GM23338 (cell line): ENCODE data around the gene NTRK3. TPM values are rescaled to one million over a fixed set of nuclear protein-coding genes. Genes with fewer than 3 reads are reported as not detected.

Experiments
- ATAC-seq: fragments of 200-7000 bp; cut with Tn5 transposase; 3 replicates; pipeline ENCODE4 v1.9.1; 2020
- DNase-seq: peaks from one replicate; pipeline ENCODE4 v3.0.0-alpha.2; 2015; ENCODE audit warnings: low spot score
- H2AFZ ChIP-seq: fragments of 200-600 bp; sonication (generic); 2 replicates; pipeline ENCODE4 v1.8.0; 2016; ENCODE audit warnings: antibody characterized with exemption, mild to moderate bottlenecking, moderate library complexity
- H3F3A ChIP-seq: fragments of 200-600 bp; sonication (generic); replicated peaks from 2 replicates; pipeline ENCODE4 v1.8.0; 2017; ENCODE audit warnings: antibody characterized with exemption, mixed run types, low read depth
- H3K27ac ChIP-seq: fragments of 200-600 bp; sonication (generic); 2 replicates; pipeline ENCODE4 v1.6.1; 2016; ENCODE audit warnings: low read depth
- H3K27me3 ChIP-seq: fragments of 200-600 bp; sonication (generic); 2 replicates; pipeline ENCODE4 v1.8.0; 2016; ENCODE audit warnings: mild to moderate bottlenecking, mixed run types, moderate library complexity; ENCODE audit not compliant: insufficient read depth
- H3K36me3 ChIP-seq: fragments of 200-600 bp; sonication (generic); 2 replicates; pipeline ENCODE4 v1.8.0; 2016; ENCODE audit warnings: mild to moderate bottlenecking; ENCODE audit not compliant: insufficient read depth
- H3K4me1 ChIP-seq: fragments of 200-600 bp; sonication (generic); 2 replicates; pipeline ENCODE4 v1.8.0; 2016; ENCODE audit warnings: mild to moderate bottlenecking, moderate library complexity; ENCODE audit not compliant: insufficient read depth
- H3K4me2 ChIP-seq: fragments of 200-600 bp; sonication (generic); 2 replicates; pipeline ENCODE4 v1.7.1; 2017; ENCODE audit warnings: mixed run types
- H3K4me3 ChIP-seq: fragments of 200-600 bp; sonication (generic); 2 replicates; pipeline ENCODE4 v1.6.1; 2016; ENCODE audit warnings: mixed run types
- H3K79me2 ChIP-seq: fragments of 200-600 bp; sonication (generic); replicated peaks from 2 replicates; pipeline ENCODE4 v1.8.0; 2017; ENCODE audit warnings: mild to moderate bottlenecking; ENCODE audit not compliant: insufficient read depth
- H3K9me2 ChIP-seq: fragments of 200-600 bp; sonication (generic); 2 replicates; pipeline ENCODE4 v1.8.0; 2017; ENCODE audit not compliant: insufficient read depth
- H4K20me1 ChIP-seq: fragments of 200-600 bp; sonication (generic); replicated peaks from 2 replicates; pipeline ENCODE4 v1.8.0; 2017; ENCODE audit warnings: mild to moderate bottlenecking; ENCODE audit not compliant: insufficient read depth
- H3K27ac Mint-ChIP-seq: 2 replicates; pipeline ENCODE4 v1.8.0; 2020; ENCODE audit warnings: inconsistent platforms, mild to moderate bottlenecking, moderate library complexity, mixed read lengths
- H3K27me3 Mint-ChIP-seq: 3 replicates; pipeline ENCODE4 v1.8.0; 2022; ENCODE audit warnings: low read depth, mild to moderate bottlenecking, moderate library complexity, mixed read lengths, inconsistent platforms; ENCODE audit not compliant: insufficient read depth, poor library complexity
- H3K36me3 Mint-ChIP-seq: 3 replicates; pipeline ENCODE4 v1.8.0; 2021; ENCODE audit warnings: low read depth, mild to moderate bottlenecking, inconsistent platforms, moderate library complexity, mixed read lengths
- H3K4me1 Mint-ChIP-seq: 3 replicates; pipeline ENCODE4 v1.8.0; 2020; ENCODE audit warnings: mild to moderate bottlenecking, inconsistent platforms, mixed read lengths
- H3K4me3 Mint-ChIP-seq: 3 replicates; pipeline ENCODE4 v1.8.0; 2021; ENCODE audit warnings: moderate library complexity, mild to moderate bottlenecking, inconsistent platforms, mixed read lengths
- H3K9me3 Mint-ChIP-seq: 3 replicates; pipeline ENCODE4 v1.8.0; 2020; ENCODE audit warnings: moderate library complexity, mild to moderate bottlenecking, inconsistent platforms, mixed read lengths
- CREB1 ChIP-seq: fragments of 250-450 bp; sonication (Bioruptor Pico); IDR thresholded peaks from 2 replicates; pipeline ENCODE4 v1.5.0; 2020; ENCODE audit warnings: low read depth, mild to moderate bottlenecking, moderate library complexity
- CTCF ChIP-seq, 2 experiments: fragments of 200-600 bp in 1 of 2; sonication (generic) in 1 of 2; conservative IDR thresholded peaks; 2 replicates each; pipeline versions ENCODE4 v1.5.1 to v1.6.1; 2016 to 2017; ENCODE audit warnings: antibody characterized with exemption in 2 of 2, low read depth in 2 of 2, mild to moderate bottlenecking in 2 of 2, moderate library complexity in 1 of 2
- EZH2 ChIP-seq: fragments of 200-600 bp; sonication (generic); IDR thresholded peaks from one replicate; pipeline ENCODE4 v1.8.0; 2017; ENCODE audit warnings: antibody characterized with exemption, mild to moderate bottlenecking, low read depth; ENCODE audit not compliant: unreplicated experiment
- EZH2phosphoT487 ChIP-seq: fragments of 200-600 bp; sonication (generic); IDR thresholded peaks from one replicate; pipeline ENCODE4 v1.8.1; 2018; ENCODE audit warnings: antibody characterized with exemption; ENCODE audit not compliant: unreplicated experiment
- JUNB ChIP-seq: IDR thresholded peaks from one replicate; pipeline ENCODE4 v1.6.1; 2016; ENCODE audit warnings: antibody characterized with exemption; ENCODE audit not compliant: unreplicated experiment
- NANOG ChIP-seq: IDR thresholded peaks from 2 replicates; pipeline ENCODE4 v1.6.1; 2016; ENCODE audit warnings: antibody characterized with exemption, borderline replicate concordance
- POLR2AphosphoS5 ChIP-seq: IDR thresholded peaks from 2 replicates; pipeline ENCODE4 v1.6.1; 2016; ENCODE audit warnings: antibody characterized with exemption, low read depth
- STAT1 ChIP-seq: IDR thresholded peaks from one replicate; pipeline ENCODE4 v1.6.1; 2016; ENCODE audit warnings: antibody characterized with exemption; ENCODE audit not compliant: unreplicated experiment
- ZNF331 ChIP-seq: fragments of 250-450 bp; sonication (Bioruptor Pico); IDR thresholded peaks from 2 replicates; pipeline ENCODE4 v1.5.0; 2020; ENCODE audit warnings: low read depth, mild to moderate bottlenecking, moderate library complexity
- polyA plus RNA-seq: library from polyadenylated mRNA; unstranded; fragments of >200 nt; fragmentation: Nextera tagmentation; extraction: Ambion mirVana; gene quantifications from 2 replicates; pipeline ENCODE4 v1.2.1, GENCODE V29; 2016
- total RNA-seq: library from RNA; depleted of rRNA; stranded (reverse); fragments of >200 nt; shearing (Covaris generic); gene quantifications from 2 replicates; pipeline ENCODE4 v1.2.3, GENCODE V29; 2014
- TF ChIP-seq, protein P1 (sequence below): IDR thresholded peaks from one replicate; pipeline ENCODE4 v1.6.1; 2018; ENCODE audit warnings: antibody characterized with exemption; ENCODE audit not compliant: unreplicated experiment
- TF ChIP-seq, protein P2 (sequence below): fragments of 250-450 bp; sonication (Bioruptor Pico); IDR thresholded peaks from 2 replicates; pipeline ENCODE4 v1.5.0; 2020; ENCODE audit warnings: mild to moderate bottlenecking, moderate library complexity

NTRK3 gene
- total and polyA plus RNA-seq, 2 experiments from 2014 or later: 3.1 to 5.3 TPM

DNA sequence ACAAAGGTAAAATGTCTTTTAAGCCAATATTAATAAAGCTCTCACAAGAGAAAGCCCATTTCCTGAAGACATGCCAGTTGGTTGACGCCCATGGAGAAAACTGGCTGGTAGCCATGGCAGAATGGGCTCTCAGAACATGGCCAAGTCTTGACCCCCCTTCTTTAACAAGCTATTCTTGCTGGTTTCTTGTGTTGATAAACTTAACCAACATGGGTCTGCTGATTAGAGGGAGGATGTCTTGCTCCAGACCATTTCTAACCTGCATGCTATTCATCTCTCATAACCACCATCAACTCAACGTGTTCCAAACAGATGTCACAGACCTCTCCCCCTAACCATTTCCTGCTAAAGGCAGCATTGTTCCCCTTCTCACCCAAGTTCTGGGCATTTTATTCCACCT, 25.7 kb downstream of the NTRK3 start:
- H3K9me3 Mint-ChIP-seq: no peaks in the 10 kb centered on the region; the same call in 2 of the 3 replicates

More for the DNA sequence above, 25.7 kb downstream of the NTRK3 start:
- Histone ChIP-seq H2AFZ (no peak overlapping the region), H4K20me1 (no peaks in the 10 kb centered on the region), H3K27ac (no peak overlapping the region), H3K4me1 (peaks cover 5% of the 10 kb centered on the region; the same call in 1 of the 2 replicates), H3K36me3 (no peaks in the 10 kb centered on the region), H3F3A (no peaks in the 10 kb centered on the region), H3K27me3 (no peaks in the 10 kb centered on the region), H3K4me3 (no peak overlapping the region), H3K9me2 (peaks cover 22% of the 10 kb centered on the region), H3K4me2 (no peak overlapping the region), H3K79me2 (no peaks in the 10 kb centered on the region)
- peaks cover 5% of the 10 kb centered on the region for H3K27me3 Mint-ChIP-seq
- DNase-seq (no peak), ATAC-seq (no peak)
- H3K27ac Mint-ChIP-seq: no peak overlapping the region
- H3K36me3 Mint-ChIP-seq: no peaks in the 10 kb centered on the region
- TF ChIP-seq STAT1: no peak
- TF ChIP-seq, protein P1, sequence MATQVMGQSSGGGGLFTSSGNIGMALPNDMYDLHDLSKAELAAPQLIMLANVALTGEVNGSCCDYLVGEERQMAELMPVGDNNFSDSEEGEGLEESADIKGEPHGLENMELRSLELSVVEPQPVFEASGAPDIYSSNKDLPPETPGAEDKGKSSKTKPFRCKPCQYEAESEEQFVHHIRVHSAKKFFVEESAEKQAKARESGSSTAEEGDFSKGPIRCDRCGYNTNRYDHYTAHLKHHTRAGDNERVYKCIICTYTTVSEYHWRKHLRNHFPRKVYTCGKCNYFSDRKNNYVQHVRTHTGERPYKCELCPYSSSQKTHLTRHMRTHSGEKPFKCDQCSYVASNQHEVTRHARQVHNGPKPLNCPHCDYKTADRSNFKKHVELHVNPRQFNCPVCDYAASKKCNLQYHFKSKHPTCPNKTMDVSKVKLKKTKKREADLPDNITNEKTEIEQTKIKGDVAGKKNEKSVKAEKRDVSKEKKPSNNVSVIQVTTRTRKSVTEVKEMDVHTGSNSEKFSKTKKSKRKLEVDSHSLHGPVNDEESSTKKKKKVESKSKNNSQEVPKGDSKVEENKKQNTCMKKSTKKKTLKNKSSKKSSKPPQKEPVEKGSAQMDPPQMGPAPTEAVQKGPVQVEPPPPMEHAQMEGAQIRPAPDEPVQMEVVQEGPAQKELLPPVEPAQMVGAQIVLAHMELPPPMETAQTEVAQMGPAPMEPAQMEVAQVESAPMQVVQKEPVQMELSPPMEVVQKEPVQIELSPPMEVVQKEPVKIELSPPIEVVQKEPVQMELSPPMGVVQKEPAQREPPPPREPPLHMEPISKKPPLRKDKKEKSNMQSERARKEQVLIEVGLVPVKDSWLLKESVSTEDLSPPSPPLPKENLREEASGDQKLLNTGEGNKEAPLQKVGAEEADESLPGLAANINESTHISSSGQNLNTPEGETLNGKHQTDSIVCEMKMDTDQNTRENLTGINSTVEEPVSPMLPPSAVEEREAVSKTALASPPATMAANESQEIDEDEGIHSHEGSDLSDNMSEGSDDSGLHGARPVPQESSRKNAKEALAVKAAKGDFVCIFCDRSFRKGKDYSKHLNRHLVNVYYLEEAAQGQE: no peak
- TF ChIP-seq, protein P2, sequence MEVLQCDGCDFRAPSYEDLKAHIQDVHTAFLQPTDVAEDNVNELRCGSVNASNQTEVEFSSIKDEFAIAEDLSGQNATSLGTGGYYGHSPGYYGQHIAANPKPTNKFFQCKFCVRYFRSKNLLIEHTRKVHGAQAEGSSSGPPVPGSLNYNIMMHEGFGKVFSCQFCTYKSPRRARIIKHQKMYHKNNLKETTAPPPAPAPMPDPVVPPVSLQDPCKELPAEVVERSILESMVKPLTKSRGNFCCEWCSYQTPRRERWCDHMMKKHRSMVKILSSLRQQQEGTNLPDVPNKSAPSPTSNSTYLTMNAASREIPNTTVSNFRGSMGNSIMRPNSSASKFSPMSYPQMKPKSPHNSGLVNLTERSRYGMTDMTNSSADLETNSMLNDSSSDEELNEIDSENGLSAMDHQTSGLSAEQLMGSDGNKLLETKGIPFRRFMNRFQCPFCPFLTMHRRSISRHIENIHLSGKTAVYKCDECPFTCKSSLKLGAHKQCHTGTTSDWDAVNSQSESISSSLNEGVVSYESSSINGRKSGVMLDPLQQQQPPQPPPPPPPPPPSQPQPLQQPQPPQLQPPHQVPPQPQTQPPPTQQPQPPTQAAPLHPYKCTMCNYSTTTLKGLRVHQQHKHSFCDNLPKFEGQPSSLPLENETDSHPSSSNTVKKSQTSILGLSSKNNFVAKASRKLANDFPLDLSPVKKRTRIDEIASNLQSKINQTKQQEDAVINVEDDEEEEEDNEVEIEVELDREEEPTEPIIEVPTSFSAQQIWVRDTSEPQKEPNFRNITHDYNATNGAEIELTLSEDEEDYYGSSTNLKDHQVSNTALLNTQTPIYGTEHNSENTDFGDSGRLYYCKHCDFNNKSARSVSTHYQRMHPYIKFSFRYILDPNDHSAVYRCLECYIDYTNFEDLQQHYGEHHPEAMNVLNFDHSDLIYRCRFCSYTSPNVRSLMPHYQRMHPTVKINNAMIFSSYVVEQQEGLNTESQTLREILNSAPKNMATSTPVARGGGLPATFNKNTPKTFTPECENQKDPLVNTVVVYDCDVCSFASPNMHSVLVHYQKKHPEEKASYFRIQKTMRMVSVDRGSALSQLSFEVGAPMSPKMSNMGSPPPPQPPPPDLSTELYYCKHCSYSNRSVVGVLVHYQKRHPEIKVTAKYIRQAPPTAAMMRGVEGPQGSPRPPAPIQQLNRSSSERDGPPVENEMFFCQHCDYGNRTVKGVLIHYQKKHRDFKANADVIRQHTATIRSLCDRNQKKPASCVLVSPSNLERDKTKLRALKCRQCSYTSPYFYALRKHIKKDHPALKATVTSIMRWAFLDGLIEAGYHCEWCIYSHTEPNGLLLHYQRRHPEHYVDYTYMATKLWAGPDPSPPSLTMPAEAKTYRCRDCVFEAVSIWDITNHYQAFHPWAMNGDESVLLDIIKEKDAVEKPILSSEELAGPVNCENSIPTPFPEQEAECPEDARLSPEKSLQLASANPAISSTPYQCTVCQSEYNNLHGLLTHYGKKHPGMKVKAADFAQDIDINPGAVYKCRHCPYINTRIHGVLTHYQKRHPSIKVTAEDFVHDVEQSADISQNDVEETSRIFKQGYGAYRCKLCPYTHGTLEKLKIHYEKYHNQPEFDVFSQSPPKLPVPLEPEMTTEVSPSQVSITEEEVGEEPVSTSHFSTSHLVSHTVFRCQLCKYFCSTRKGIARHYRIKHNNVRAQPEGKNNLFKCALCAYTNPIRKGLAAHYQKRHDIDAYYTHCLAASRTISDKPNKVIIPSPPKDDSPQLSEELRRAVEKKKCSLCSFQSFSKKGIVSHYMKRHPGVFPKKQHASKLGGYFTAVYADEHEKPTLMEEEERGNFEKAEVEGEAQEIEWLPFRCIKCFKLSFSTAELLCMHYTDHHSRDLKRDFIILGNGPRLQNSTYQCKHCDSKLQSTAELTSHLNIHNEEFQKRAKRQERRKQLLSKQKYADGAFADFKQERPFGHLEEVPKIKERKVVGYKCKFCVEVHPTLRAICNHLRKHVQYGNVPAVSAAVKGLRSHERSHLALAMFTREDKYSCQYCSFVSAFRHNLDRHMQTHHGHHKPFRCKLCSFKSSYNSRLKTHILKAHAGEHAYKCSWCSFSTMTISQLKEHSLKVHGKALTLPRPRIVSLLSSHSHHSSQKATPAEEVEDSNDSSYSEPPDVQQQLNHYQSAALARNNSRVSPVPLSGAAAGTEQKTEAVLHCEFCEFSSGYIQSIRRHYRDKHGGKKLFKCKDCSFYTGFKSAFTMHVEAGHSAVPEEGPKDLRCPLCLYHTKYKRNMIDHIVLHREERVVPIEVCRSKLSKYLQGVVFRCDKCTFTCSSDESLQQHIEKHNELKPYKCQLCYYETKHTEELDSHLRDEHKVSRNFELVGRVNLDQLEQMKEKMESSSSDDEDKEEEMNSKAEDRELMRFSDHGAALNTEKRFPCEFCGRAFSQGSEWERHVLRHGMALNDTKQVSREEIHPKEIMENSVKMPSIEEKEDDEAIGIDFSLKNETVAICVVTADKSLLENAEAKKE (CRISPR knock-in tag): no peak
- TF ChIP-seq CTCF (conservative IDR thresholded peaks at IDR 0.05; ENCODE audit: low read depth in 2 of 2): no peak
- TF ChIP-seq EZH2phosphoT487: no peak
- TF ChIP-seq ZNF331 (CRISPR knock-in tag): no peak
- no peak for TF ChIP-seq NANOG
- TF ChIP-seq EZH2: no peak
- no peak for TF ChIP-seq JUNB
- TF ChIP-seq CREB1 (CRISPR knock-in tag): no peak
- no peak for TF ChIP-seq POLR2AphosphoS5
- peaks cover 16% of the 10 kb centered on the region for H3K4me1 Mint-ChIP-seq
- H3K4me3 Mint-ChIP-seq: no peak overlapping the region
